Stimulated activated CD8-positive, alpha-beta memory T cell treated with anti-CD3 and anti-CD28 coated beads, Interleukin-4, amount 100 ng/mL, for 48 hours (primary cell): ENCODE results near the gene NAV3.
"Not testable (repeated sequence)": the region's sequence is repeated elsewhere in the genome, so short reads cannot be mapped to it uniquely, and the experiment has no call there.

Source experiments
- DNase-seq: peaks from one replicate; pipeline ENCODE4 v3.0.0-alpha.2; 2020

The NAV3 gene

DNA sequence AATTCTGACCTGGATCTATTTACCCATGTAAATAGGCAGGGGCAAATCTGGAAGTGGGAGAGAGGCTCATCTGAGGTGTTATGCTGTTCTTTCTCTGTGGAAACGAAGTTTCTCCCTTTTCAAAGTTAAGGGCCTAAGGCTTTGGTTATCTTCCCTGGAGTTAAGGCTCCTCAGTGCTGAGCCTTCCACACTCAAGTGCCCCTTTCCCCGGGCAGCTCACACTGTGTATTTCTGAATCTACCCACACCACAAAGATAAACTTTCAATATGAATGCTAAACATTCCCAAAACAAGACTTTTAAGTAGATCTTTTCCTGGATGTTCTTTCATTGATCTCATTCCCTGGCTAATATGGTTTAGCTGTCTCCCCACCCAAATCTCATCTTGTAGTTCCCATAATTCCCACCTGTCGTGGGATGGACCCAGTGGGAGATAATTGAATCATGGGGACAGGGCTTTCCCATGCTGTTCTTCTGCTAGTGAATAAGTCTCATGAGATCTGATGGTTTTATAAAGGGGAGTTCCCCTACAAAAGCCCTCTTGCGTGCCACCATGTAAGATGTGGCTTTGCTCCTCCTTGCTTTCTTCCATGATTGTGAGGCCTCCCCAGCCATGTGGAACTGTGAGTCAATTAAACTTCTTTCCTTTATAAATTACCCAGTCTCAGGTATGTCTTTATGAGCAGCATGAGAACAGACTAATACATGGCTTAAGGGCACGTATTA lies 251.1 kb downstream of the NAV3 start:
- DNase-seq = no peak

DNA sequence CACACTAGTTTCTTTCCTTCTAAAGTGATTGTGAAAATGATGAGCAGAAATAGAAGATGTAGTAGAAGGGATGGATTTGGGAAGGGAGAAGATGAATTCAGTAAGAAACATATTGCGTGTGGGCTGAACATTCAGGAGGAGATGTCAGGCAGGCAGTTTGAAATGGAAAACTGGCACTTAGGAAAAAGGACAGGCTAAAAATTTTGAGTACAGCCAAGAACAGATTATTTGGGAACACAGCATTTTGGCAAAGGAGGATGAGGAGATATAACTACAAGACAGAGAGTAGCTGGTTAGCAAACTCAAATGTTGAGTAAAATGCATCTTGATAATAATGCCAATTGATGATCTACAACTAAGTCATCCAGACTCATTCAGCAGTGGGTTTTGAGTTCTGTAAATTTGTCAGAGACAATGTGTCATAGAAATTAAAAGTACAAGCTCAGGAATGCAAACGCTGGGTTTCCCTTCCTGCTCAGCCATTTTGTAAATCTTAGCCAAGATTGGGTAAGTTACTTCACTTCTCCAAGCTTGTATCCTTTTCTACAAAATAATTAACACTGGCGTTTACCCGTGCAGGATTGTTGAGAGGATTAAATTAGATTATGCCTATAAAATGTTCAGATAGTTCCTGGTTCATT lies 255.0 kb downstream of the NAV3 start:
- DNase-seq = no peak

DNA sequence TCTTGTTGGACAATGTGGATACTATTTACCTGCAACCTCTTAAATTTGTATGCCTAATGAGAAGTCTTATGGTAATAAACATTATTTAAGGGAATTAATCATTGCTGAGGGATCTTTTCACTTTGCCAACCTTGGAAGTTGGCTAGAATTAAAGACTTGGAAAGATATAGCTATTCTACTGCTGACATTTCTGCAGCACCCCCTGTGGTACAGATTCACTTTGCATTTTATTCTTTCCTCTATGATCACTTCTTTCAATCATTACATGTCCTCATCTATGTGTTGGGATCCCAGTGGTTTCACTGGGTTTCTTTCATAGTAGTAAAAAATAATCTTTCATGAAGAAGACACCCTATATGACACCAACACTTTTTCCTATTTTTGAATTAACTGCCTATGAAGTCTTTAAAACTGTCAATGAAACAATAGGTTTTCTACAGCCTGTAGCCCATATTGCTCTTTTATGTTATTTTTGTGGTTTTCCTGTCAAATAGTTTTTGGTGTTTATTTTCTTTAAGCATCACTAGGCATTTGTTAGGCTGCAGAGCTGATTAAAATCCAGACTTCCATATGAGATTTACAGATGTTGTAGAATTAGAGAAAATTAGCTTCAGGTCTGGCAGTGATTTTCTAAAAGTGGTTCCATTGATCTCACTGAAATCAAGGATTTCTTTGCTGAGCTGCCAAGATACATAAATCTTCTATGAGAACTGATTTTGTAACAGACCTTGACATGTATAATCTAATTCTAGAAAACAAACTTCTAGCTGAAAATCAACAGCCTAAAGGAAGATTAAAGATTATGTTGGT lies 256.1 kb downstream of the NAV3 start:
- no peak for DNase-seq

DNA sequence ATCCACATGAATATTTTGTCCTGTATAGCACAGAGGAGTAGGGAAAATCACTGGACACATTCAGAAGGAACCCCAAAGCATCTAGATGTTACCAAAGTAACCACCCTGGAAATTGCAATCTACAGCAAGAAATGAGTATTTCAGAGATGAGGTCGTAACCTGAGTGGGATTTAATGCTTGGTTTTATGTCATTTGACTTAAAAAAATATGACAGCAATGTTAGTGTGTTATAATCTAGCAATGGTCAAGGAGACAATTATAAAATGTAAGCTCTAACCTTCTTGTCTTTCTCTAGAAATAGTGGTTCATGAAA lies 256.6 kb downstream of the NAV3 start:
- no peak for DNase-seq

DNA sequence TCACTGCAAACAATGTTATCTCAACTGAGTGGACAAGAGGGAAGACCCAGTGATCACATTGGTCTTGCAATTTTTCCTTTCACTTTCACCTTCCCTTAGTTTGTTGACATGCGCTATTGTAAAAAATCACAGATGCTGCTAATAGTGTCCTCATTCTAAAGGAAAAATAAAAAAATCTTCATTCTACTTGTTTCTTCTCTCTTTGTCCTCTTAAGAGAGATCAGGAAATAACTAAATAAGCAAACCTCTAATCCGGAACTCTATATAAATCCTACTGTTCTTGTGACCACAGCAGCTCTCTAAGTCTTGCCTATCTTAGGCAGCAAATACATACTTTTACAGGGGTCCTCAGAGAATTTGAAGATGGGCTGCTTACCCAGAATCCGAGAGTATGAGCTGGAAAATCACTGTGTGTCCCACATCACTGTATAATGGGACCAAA lies 257.7 kb downstream of the NAV3 start:
- DNase-seq = no peak

DNA sequence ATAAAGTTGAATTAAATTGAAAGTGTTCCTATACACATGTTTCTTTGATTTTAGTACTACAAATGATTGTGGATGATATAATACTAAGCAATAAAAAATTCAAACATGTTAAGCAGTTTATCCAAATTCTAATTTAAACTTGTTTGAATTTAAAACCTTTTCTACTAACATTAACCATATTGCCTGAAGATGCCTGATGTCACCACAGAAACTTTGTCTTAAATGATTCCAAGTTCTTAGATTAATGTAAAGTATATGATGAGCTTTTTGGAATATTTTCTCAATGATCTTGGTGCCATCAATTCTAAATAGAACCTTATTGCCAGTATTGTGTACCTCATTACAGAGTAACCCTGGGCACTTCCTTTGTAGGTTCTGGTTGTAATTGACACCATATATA lies 259.6 kb downstream of the NAV3 start:
- DNase-seq = no peak

DNA sequence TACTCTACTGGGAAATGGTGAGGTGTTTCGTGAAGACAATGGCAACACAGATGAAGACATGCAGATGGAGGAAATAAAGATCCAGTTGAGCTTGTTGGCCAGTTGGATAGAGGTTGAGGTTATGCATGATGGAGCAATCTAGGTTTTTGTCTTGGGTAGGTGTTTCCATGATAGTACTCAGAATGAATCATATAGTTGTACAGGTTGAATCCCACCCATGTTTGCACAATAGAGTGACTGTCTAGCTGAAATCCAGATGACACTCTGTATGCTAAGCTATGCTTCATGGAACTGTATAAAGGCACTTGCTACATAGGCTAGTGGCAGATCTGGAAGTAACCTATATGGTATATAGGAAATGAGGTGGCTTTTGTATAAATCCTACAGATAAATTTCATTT lies 264.9 kb downstream of the NAV3 start:
- DNase-seq = no peak

DNA sequence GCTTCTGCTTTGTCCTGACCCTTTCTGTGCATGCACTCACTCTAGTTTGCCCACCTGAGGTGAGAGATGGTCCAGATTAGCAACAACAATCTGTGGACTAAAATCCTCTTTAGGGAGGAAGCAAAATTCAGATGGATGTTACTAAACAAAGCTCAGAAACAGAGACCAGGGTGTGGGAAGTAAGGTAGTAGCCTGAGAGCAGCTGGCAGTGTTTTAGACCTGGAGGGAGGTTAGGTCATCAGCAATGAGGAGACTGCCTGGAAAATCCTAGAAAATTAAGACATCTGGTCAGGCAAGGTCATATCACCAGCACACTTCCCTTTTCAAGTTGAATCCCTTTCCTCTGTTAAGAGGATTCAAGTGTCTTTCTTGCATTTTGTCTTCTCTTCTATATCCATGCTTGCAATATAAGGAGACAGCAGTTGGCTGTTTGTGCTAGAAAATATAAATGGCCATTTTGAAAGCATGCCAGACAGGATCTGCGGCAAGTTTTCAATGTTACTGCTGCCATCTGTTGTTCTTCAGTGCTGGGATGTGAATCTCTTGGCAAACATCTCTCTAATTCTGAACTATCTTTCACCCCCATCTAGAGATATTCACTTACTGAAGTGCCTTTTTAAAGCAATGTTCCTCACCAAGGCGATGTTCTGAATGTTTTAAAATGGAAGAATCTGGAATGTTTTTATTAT lies 266.4 kb downstream of the NAV3 start:
- no peak for DNase-seq

DNA sequence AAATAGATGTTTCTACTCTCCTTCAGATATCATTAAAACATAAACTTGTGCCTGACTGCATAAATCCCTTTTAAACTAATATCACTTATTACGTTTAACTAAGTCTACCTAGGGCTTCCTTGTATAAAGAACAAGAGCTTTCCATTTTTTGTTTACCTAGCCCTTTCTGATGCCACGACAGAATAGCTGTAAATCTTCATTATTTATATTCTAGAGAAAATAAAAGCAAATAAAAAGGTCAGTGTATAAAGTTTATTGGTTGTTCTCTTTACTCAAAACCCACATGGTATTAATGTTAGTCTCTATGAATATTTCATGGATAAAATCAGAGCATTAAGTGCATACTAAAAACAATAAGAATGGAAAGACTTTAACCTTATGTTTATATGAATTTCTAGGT lies 269.1 kb downstream of the NAV3 start:
- no peak for DNase-seq

DNA sequence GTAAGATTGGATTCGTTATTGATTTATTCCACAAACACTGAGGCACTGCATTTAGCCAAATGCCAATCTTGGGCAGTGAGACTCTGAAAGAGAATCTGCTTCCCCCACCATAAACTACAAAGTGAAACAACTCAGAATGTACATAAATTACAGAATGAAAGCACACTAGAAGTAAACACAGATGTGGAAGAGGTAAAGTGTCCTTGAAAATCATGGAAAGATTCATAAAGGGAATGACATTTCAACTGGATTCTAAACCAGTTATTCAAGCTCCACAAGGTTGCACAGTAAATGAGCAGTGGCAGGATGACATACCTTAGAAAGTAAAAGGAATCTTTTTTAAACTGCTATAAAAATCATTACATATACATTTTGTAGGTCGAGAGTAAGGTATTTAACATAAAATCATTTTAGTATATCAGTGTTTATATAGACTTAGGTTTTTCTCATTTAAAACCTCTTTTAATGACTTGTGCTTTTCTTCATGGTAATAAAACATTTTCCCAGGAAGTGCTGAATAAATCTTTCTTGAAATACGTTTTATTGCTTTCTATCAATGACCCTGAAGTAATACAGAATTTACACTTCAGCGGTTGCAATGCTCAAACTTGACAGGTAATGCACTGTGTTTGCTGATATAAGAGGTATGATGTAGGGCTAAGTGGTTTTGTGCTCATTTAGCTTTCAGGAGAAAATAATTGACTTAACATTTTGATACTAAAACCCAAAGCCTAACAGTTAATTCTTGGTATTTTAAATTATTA lies 270.6 kb downstream of the NAV3 start:
- DNase-seq = no peak

DNA sequence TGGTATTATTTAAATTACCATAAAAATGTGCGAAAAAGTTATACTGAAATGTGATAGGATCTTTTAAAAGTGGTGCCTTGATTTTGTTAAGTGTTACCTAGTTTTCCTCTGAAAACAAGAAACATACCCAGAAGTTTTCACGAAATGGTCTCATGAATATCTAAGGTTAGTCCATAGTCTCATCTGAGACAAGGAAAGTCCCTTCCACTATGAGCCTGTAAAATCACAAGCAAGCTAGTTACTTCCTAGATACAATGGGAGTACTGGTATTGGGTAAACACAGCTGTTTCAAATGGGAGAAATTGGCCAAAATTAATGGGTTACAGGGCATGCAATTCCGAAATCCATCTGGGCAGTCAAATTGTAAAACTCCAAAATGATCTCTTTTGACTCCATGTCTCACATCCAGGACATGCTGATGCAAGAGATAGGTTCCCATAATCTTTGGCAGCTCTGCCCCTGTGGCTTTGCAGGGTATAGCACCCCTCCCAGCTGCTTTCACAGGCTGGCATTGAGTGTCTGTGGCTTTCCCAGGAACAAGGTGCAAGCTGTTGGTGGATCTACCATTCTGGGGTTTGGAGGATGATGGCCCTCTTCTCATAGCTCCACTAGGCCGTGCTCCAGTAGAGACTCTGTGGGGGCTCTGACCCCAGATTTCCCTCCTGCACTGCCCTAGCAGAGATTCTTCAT lies 271.4 kb downstream of the NAV3 start:
- DNase-seq = no peak

DNA sequence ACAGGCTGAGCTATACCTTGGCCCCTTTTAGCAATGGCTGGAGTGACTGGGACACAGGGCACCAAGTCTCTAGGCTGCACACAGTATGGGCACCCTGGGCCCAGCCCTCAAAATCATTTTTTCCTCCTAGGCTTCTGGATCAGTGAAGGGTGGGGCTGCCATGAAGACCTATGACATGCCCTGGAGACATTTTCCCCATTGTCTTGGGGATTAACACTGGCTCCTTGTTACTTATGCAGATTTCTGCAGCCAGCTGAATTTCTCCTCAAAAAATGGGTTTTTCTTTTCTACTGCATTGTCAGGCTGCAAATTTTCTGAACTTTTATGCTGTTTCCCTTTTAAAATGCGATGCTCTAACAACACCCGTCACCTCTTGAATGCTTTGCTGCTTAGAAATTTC lies 272.1 kb downstream of the NAV3 start:
- not testable (repeated sequence) for DNase-seq

DNA sequence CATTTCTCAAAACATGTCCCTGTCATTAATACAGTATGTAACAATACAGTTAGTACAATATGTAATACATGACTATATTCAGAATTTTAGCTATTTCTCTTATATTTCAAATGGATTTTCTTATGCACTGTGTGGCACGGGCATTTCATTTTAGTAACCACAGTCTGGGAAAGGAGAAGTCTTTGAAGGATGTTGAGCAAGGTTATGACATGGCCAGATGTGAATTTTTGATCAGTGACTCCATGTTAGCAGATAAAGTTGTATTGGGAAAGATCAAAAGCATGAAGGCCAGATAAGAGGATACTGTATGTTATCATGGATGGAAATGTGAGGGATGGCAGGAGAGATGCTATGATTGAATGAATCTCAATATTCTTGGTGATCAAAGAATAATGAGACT lies 285.2 kb downstream of the NAV3 start:
- DNase-seq = no peak

DNA sequence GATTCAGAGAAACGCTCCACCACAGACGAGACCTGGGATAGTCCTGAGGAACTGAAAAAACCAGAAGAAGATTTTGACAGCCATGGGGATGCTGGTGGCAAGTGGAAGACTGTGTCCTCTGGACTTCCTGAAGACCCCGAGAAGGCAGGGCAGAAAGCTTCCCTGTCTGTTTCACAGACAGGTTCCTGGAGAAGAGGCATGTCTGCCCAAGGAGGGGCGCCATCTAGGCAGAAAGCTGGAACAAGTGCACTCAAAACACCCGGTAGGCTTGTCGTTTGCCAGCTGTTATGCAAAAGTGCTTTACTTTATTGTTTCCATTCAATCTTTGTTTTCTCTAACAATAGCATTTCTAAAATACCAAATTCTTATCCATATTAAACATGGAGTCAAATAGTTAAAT lies 287.3 kb downstream of the NAV3 start:
- no peak for DNase-seq

DNA sequence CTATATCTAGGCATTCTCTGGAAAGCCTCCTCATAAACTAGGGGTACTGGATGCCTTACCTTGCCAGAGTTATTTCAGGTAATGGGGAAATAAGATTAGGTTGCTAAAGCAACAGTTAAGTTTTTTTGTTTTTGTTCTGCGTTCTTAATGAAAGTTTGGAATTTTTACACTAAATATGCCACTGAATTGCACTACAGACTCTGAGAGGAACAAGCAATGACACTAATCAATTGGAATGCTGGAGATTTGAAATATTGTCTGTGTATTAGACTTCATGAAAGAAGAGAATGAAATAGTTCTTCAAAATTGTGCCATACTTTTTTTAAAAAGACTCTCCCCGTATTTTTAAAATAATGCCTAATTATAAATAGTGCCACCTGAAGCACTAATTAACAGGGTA lies 287.8 kb downstream of the NAV3 start:
- no peak for DNase-seq

DNA sequence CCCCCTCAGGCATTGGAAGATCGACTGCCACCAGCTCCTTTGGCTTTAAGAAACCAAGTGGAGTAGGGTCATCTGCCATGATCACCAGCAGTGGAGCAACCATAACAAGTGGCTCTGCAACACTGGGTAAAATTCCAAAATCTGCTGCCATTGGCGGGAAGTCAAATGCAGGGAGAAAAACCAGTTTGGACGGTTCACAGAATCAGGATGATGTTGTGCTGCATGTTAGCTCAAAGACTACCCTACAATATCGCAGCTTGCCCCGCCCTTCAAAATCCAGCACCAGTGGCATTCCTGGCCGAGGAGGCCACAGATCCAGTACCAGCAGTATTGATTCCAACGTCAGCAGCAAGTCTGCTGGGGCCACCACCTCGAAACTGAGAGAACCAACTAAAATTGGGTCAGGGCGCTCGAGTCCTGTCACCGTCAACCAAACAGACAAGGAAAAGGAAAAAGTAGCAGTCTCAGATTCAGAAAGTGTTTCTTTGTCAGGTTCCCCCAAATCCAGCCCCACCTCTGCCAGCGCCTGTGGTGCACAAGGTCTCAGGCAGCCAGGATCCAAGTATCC lies 288.7 kb downstream of the NAV3 start:
- no peak for DNase-seq

DNA sequence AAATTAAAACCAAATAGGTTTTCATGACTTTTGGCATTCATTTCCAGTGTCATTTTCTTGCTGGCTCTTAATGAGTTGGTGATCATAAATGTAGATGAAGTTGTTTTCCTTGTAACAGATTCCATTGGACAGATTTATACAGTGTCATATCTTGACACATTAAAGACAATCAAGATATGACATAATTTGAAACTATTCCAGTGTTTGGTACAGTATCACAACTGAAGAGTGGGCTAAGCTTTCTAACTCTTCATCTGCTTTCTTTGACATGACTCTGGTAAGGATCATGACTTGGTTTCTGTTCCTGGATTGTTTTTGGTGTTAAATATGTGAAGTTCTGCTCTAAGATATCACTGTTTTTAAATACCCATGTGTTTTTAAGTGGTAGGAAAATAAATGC lies 289.6 kb downstream of the NAV3 start:
- DNase-seq = no peak

DNA sequence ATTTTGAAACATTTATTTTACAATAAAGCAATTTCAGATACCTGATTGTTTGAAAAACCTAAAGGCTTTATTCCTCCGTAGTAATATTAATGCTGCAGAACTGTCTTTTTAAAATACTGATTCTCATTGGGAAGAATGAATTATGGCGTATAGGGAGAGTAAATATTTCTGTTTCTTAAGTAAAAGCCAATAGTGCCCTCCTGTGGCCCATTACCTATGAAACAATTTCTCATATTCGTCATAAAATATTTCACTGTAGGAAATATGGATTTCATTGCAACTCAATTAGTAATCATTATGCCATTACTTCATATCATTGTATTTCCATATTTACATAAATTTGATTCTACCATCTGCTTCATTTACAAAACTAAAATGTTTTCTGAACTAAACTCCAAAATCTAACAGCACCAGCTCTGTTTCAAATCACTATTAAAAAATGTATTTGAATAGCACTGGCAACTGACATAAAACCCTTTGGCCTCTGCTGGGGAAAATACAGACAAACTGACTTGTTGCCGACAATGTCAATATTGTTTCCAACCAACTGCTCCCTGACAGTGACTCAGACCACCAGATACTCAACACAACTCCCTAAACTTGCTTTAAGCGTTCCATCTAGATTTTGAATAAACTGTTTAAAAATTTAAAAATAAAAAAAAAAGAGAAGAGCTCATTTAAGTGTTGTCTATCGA lies 290.3 kb downstream of the NAV3 start:
- no peak for DNase-seq

DNA sequence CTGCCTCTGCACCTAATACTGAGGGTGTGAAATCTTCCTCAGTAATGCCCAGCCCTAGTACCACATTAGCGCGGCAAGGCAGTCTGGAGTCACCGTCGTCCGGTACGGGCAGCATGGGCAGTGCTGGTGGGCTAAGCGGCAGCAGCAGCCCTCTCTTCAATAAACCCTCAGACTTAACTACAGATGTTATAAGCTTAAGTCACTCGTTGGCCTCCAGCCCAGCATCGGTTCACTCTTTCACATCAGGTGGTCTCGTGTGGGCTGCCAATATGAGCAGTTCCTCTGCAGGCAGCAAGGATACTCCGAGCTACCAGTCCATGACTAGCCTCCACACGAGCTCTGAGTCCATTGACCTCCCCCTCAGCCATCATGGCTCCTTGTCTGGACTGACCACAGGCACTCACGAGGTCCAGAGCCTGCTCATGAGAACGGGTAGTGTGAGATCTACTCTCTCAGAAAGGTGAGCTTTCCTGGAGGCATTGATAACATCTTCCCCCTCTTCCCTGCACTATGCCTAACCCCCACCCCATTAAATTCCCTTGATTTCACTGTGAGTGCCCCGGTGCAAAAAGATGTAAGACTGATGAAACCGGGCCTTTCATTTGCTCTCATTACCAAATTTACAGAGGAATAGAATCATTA lies 291.4 kb downstream of the NAV3 start:
- DNase-seq = no peak

DNA sequence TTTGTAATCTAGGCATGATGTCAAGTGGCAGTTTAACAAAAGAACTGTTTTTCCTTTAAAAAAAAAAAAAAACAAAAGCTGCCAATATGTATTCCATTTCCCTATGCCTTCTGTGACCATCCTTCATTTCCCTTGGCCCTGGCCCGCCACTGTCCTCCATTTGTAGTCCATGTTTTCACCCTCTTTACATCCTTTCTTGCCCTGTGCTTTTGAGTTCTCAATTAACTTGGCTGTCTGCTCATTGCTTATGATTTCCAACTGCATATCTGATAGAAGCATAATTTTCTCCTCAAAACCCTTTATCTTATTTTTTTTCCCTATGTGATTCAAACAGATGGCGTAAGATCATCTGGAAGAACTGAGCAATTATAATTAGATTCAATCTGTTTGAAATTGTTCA lies 297.5 kb downstream of the NAV3 start:
- DNase-seq = no peak

DNA sequence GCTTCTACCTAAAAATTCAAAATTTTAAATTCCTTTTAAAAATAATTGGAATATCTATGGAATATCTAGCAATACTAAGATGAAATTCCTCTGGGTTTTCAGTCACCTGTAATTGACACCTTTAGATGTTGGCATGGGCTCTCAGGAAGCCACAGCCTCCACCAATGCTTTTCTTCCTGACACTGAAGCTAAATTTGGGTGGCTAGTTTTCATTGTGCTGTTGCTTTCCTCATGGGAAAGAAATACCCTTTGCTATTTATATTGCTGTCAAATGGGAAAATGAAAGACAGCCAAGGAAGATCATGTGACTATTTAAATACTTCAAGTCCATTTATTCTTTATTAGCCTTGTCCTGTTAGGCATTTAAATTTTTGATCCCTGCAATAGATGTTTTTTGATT lies 313.0 kb downstream of the NAV3 start:
- no peak for DNase-seq
